Measurements from ENCODE around the gene UBE2E1.

UBE2E1 gene

DNA sequence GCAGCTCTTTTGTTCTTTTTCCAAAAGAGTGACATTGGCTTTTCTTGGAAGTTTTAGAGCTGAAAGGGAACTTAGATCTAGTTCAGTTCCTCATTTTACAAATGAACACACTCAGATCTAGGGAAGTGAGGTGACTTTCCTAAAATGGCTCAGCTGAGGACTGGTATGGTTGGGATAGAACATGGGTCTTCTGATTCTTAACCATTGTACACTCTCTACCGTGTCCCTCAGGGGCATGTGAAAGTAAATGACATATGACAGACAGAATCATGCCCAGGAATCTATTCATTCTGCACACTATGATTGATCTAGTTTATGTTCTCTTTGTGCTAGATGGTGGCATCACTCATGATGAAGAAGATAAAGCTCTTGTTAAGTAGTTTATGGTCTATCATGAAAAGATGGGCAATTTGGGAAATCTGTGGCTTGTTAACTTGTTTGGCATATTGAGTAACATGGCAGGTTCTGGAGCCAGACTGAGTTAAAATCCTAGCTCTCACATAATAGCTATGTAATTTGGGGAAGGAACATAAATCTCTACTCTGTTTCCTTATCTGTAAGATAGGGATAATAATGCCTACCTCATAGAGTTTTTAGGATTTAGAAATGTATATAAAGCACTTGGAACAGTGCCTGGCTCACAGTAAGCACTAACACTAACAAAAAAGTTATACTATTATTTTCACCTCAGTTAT is 30.9 kb downstream of the UBE2E1 start:
- peaks cover 94% of the 10 kb centered on the region for H3K79me2 ChIP-seq (ENCODE audit: insufficient read depth, low read length)

GRCh38 chr3:23837286-23837685 is 31.5 kb downstream of the UBE2E1 start:
- H3K4me3 ChIP-seq (ENCODE audit: low read length, poor library complexity, severe bottlenecking): no peak overlapping the region
- H4K20me1 ChIP-seq (ENCODE audit: insufficient read depth, low read length, poor library complexity, severe bottlenecking): peaks cover 94% of the 10 kb centered on the region
- no peaks in the 10 kb centered on the region for H3K27me3 ChIP-seq (ENCODE audit: insufficient read depth, low read length, poor library complexity, severe bottlenecking)
- no peak overlapping the region for H3K9ac ChIP-seq (ENCODE audit: low read depth, low read length, poor library complexity, severe bottlenecking)
- H3K4me2 ChIP-seq (ENCODE audit: low read depth, low read length, poor library complexity, severe bottlenecking): peak overlapping the region; percentile 66
- H3K79me2 ChIP-seq (ENCODE audit: insufficient read depth, low read length): peaks cover 94% of the 10 kb centered on the region
- TF ChIP-seq, protein P1, sequence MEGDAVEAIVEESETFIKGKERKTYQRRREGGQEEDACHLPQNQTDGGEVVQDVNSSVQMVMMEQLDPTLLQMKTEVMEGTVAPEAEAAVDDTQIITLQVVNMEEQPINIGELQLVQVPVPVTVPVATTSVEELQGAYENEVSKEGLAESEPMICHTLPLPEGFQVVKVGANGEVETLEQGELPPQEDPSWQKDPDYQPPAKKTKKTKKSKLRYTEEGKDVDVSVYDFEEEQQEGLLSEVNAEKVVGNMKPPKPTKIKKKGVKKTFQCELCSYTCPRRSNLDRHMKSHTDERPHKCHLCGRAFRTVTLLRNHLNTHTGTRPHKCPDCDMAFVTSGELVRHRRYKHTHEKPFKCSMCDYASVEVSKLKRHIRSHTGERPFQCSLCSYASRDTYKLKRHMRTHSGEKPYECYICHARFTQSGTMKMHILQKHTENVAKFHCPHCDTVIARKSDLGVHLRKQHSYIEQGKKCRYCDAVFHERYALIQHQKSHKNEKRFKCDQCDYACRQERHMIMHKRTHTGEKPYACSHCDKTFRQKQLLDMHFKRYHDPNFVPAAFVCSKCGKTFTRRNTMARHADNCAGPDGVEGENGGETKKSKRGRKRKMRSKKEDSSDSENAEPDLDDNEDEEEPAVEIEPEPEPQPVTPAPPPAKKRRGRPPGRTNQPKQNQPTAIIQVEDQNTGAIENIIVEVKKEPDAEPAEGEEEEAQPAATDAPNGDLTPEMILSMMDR (conservative IDR thresholded peaks at IDR 0.05; ENCODE audit: low read length): no peak
- no peak for TF ChIP-seq EZH2phosphoT487 (IDR thresholded peaks at IDR 0.05; ENCODE audit: borderline replicate concordance)
- peaks cover 5% of the 10 kb centered on the region; the same call in 1 of the 2 replicates for H3F3A ChIP-seq (ENCODE audit: low read depth)
- no peaks in the 10 kb centered on the region for H3K9me2 ChIP-seq (replicated peaks; ENCODE audit: low read depth, low read length)
- no peak overlapping the region for H2AFZ ChIP-seq (ENCODE audit: low read length)
- no peaks in the 10 kb centered on the region for H3K36me3 ChIP-seq (ENCODE audit: insufficient read depth, low read length)
- no peaks in the 10 kb centered on the region for H3K9me3 ChIP-seq (ENCODE audit: insufficient read depth, low read depth, low read length)
- H3K4me1 ChIP-seq (ENCODE audit: insufficient read depth, low read length, poor library complexity, severe bottlenecking): peaks cover 46% of the 10 kb centered on the region

More for the DNA sequence above, 30.9 kb downstream of the UBE2E1 start:
- H4K20me1 ChIP-seq (ENCODE audit: insufficient read depth, low read length, poor library complexity, severe bottlenecking): peaks cover 94% of the 10 kb centered on the region
- no peak overlapping the region for H2AFZ ChIP-seq (ENCODE audit: low read length)
- H3F3A ChIP-seq (ENCODE audit: low read depth): peaks cover 5% of the 10 kb centered on the region; the same call in 1 of the 2 replicates
- H3K9me3 ChIP-seq (ENCODE audit: insufficient read depth, low read depth, low read length): no peaks in the 10 kb centered on the region
- no peaks in the 10 kb centered on the region for H3K27me3 ChIP-seq (ENCODE audit: insufficient read depth, low read length, poor library complexity, severe bottlenecking)
- peaks cover 46% of the 10 kb centered on the region for H3K4me1 ChIP-seq (ENCODE audit: insufficient read depth, low read length, poor library complexity, severe bottlenecking)
- no peaks in the 10 kb centered on the region for H3K36me3 ChIP-seq (ENCODE audit: insufficient read depth, low read length)
- peak overlapping the region; percentile 66 for H3K4me2 ChIP-seq (ENCODE audit: low read depth, low read length, poor library complexity, severe bottlenecking)
- peak overlapping the region; percentile 29 for H3K9ac ChIP-seq (ENCODE audit: low read depth, low read length, poor library complexity, severe bottlenecking)
- TF ChIP-seq EZH2phosphoT487 (IDR thresholded peaks at IDR 0.05; ENCODE audit: borderline replicate concordance): no peak
- TF ChIP-seq, protein P1 (conservative IDR thresholded peaks at IDR 0.05; ENCODE audit: low read length): no peak
- H3K4me3 ChIP-seq (ENCODE audit: low read length, poor library complexity, severe bottlenecking): peak overlapping the region; percentile 22
- H3K9me2 ChIP-seq (replicated peaks; ENCODE audit: low read depth, low read length): no peaks in the 10 kb centered on the region

- Histone ChIP-seq H3K27me3 (ENCODE audit: insufficient read depth, low read length, poor library complexity, severe bottlenecking) (no peaks in the 10 kb centered on the region), H3K9ac (ENCODE audit: low read depth, low read length, poor library complexity, severe bottlenecking) (no peak overlapping the region), H3F3A (ENCODE audit: low read depth) (peaks cover 5% of the 10 kb centered on the region; the same call in 1 of the 2 replicates), H3K36me3 (ENCODE audit: insufficient read depth, low read length) (no peaks in the 10 kb centered on the region), H3K79me2 (ENCODE audit: insufficient read depth, low read length) (peaks cover 94% of the 10 kb centered on the region), H2AFZ (ENCODE audit: low read length) (no peak overlapping the region), H3K4me2 (ENCODE audit: low read depth, low read length, poor library complexity, severe bottlenecking) (peak overlapping the region; percentile 66), H3K4me3 (ENCODE audit: low read length, poor library complexity, severe bottlenecking) (no peak overlapping the region), H3K9me3 (ENCODE audit: insufficient read depth, low read depth, low read length) (no peaks in the 10 kb centered on the region), H4K20me1 (ENCODE audit: insufficient read depth, low read length, poor library complexity, severe bottlenecking) (peaks cover 94% of the 10 kb centered on the region), H3K9me2 (replicated peaks; ENCODE audit: low read depth, low read length) (no peaks in the 10 kb centered on the region), H3K4me1 (ENCODE audit: insufficient read depth, low read length, poor library complexity, severe bottlenecking) (peaks cover 46% of the 10 kb centered on the region)
- TF ChIP-seq EZH2phosphoT487 (IDR thresholded peaks at IDR 0.05; ENCODE audit: borderline replicate concordance): no peak
- TF ChIP-seq, protein P1 (conservative IDR thresholded peaks at IDR 0.05; ENCODE audit: low read length): no peak
Measured at GRCh38 chr3:23837691-23838090, 31.9 kb downstream of the UBE2E1 start.
